ENCODE results near the gene RAB4A.

Gene RAB4A, protein sequence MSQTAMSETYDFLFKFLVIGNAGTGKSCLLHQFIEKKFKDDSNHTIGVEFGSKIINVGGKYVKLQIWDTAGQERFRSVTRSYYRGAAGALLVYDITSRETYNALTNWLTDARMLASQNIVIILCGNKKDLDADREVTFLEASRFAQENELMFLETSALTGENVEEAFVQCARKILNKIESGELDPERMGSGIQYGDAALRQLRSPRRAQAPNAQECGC

DNA sequence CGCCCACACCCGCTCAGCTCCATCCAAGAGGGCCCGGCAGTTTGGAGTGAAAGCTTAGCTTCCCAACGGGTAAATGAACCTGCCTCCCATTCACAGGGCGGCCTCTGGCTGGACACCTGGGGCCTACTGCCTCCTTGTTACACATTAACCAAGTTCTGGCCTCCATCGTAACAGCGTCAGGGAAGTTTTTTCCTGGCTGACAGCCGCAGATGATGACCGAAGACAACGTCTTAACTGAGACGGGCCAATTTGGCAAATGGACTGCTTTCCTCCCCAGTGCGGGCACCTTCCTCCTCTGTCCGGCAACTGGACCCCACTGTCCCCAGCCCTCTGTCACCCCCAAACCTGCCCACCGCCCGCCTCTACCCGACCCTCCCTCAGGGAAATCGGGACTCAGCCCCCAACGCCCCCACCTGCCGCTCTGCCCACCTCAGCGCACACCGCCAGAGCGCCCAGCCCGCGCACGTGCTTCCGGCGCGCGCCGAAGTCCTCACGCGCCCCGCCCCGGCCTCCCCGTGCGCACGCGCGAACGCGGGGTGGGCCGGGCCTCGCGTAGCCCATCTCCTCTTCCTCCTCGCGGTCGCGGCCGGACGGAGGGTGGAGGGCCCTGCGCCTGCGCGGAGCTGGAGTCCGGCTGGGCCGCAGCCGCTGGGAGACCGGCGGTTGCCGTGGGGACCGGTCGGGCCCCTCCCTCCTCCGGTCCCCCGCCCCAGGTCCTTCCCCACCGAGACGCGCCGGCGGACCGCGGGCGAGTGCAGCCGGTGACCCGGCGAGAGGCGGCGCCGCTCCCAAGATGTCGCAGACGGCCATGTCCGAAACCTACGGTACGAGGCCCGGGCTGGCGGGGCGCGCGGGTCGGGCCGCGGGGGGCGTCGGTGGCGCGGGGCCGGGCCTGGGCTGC lies at the start of gene RAB4A:
Gene RAB4A, plus strand, starts transcription at position 565 of the 901 bp plus-strand sequence. Its CDS starts 229 bp downstream, at position 794.
- DNase-seq (ENCODE audit: low read depth) = peak; percentile 79
- TF ChIP-seq, protein P1, sequence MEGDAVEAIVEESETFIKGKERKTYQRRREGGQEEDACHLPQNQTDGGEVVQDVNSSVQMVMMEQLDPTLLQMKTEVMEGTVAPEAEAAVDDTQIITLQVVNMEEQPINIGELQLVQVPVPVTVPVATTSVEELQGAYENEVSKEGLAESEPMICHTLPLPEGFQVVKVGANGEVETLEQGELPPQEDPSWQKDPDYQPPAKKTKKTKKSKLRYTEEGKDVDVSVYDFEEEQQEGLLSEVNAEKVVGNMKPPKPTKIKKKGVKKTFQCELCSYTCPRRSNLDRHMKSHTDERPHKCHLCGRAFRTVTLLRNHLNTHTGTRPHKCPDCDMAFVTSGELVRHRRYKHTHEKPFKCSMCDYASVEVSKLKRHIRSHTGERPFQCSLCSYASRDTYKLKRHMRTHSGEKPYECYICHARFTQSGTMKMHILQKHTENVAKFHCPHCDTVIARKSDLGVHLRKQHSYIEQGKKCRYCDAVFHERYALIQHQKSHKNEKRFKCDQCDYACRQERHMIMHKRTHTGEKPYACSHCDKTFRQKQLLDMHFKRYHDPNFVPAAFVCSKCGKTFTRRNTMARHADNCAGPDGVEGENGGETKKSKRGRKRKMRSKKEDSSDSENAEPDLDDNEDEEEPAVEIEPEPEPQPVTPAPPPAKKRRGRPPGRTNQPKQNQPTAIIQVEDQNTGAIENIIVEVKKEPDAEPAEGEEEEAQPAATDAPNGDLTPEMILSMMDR (conservative IDR thresholded peaks at IDR 0.05; ENCODE audit: control insufficient read depth, insufficient read depth, low read depth, low read length) = no peak
- H3K4me3 ChIP-seq (ENCODE audit: control insufficient read depth, low read depth, low read length) = peak within 1 kb of the TSS; percentile 82

DNA sequence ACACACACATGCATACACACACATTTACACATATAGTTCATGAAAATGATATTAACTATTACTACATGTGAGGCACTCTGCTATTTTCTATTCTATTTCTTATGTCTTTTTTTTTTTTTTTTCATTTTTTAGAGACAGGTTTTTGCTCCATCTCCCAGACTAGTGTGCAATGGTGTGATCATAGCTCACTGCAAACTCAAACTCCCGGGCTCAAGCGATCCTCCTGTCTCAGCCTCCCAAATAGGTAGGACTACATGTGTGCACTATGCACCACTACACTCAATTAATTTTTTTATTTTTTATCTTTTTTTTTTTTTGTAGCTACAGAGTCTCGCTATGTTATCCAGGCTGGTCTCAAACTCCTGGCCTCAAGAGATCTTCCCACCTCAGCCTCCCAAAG lies 48.8 kb upstream of the RAB4A start:
- no peak for DNase-seq (ENCODE audit: low read depth)
- TF ChIP-seq, protein P1 (conservative IDR thresholded peaks at IDR 0.05; ENCODE audit: control insufficient read depth, insufficient read depth, low read depth, low read length) = no peak
- no peak overlapping the region for H3K4me3 ChIP-seq (ENCODE audit: control insufficient read depth, low read depth, low read length)

DNA sequence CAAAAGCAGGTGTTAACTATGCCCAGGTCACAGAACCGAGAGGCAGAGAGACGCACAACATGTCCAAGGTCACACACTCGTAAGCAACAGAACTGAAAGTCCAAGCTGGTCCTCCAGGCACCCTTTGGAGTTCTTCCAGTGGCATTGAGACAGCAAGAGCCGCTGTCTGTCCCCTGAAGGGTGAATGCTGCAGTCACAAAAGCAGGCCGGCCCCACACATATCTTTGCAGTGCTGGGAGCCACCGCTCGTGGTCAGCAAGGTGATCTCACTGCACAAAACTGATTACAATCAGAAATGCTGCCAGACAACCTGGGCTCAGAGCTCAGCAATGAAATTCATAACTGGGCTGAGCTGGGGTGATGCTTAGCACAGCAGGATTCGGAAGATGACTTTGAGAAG lies 47.4 kb upstream of the RAB4A start:
- TF ChIP-seq, protein P1 (conservative IDR thresholded peaks at IDR 0.05; ENCODE audit: control insufficient read depth, insufficient read depth, low read depth, low read length) = no peak
- H3K4me3 ChIP-seq (ENCODE audit: control insufficient read depth, low read depth, low read length) = no peak overlapping the region
- DNase-seq (ENCODE audit: low read depth) = no peak

DNA sequence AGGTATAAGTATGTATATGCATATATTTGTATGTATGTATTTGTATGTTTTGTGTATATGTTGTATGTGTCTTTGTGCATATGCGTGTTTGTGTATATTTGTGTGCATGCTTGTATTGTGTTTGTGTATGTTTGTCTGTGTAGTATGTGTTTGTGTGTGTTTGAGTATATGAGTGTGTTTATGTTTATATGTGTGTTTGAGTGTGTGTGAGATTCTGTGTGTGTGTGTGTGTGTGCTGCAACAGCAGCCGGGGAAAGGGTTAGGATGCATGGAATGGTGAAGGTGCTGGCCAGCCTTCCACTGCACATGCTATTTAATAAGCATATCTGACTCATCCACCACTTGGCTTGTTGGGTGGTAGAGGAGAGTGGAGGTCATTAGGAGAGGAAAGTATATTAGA lies 46.6 kb upstream of the RAB4A start:
- DNase-seq (ENCODE audit: low read depth) = peak; percentile 43
- H3K4me3 ChIP-seq (ENCODE audit: control insufficient read depth, low read depth, low read length) = no peak overlapping the region
- TF ChIP-seq, protein P1 (conservative IDR thresholded peaks at IDR 0.05; ENCODE audit: control insufficient read depth, insufficient read depth, low read depth, low read length) = no peak

DNA sequence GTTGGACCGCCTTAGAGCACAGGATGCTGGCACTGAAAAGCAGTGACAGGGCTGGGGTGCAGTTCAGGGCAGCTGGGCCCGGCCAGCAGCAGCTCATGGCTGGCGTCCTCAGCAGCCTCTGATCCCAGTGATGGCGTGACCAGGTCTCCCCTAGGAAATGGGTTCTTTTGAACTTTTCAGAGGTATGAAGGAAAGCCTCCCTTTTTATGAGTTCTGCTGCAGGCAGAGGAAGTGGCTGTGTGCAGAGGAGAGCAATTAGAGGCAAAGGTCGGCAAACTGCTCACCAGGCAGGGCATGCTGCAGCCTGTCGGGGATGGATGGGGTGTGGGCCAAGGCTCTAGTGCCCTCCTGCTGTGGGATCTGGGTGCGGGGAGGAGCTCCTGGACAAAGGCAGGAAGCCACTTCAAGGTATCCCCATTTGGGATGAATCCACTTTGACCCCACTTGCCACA lies 45.6 kb upstream of the RAB4A start:
- DNase-seq (ENCODE audit: low read depth) = no peak
- H3K4me3 ChIP-seq (ENCODE audit: control insufficient read depth, low read depth, low read length) = no peak overlapping the region
- TF ChIP-seq, protein P1 (conservative IDR thresholded peaks at IDR 0.05; ENCODE audit: control insufficient read depth, insufficient read depth, low read depth, low read length) = no peak

DNA sequence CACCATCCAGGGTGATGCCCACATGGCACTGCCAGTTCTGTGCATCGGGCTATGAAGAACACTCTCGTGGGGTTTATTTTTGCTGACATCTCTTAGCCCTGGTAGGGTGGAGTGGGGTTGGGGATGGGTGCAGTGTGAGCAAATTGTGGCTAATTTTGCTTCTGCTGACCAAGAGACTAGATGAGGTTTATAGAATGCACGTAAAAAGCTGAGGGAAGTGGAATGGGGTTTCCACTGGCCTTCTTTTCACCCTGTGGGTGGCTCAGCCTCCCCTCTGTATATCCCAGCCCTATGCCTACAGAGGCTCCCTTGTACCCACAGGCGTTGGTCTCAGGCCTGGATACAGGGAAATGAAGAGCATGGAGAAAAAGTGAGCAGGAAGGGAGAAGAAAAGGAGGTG lies 44.1 kb upstream of the RAB4A start:
- H3K4me3 ChIP-seq (ENCODE audit: control insufficient read depth, low read depth, low read length) = no peak overlapping the region
- TF ChIP-seq, protein P1 (conservative IDR thresholded peaks at IDR 0.05; ENCODE audit: control insufficient read depth, insufficient read depth, low read depth, low read length) = no peak
- no peak for DNase-seq (ENCODE audit: low read depth)

Data from fibroblast of mammary gland (primary cell).